AG10803 (cell line): ENCODE data around the gene SUPT7L.
"Not testable (repeated sequence)": the region's sequence is repeated elsewhere in the genome, so short reads cannot be mapped to it uniquely, and the experiment has no call there.

ENCODE experiments used
- DNase-seq: peaks from one replicate; pipeline ENCODE4 v3.0.0; 2010; ENCODE audit warnings: low read depth
- H3K4me3 ChIP-seq: 2 replicates; pipeline ENCODE4 v1.5.1; 2011; ENCODE audit warnings: mild to moderate bottlenecking, low read length, control low read depth
- CTCF ChIP-seq: conservative IDR thresholded peaks from 2 replicates; pipeline ENCODE4 v1.5.1; 2011; ENCODE audit warnings: mild to moderate bottlenecking, low read length, control low read depth, inconsistent platforms

The SUPT7L gene

DNA sequence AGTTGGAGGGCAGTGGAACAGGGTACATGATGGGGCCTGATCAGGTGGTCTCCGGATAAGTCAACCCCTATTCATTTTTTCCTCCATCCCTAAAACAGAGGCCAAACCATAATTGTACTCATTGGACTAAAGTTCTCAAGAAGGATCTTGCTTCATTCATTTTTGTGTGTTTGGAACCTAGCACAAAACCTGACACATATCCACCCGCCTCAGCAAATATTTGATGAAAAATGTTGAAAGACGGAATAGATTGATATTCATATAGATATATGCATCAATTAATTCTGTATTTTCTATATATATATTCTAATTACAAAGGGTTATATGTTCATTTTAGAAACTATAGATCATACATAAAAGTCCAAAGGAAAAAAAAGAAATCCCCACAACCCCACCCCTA lies 22.2 kb upstream of the SUPT7L start:
- no peak for TF ChIP-seq CTCF
- DNase-seq, result no peak
- no peak overlapping the region for H3K4me3 ChIP-seq

DNA sequence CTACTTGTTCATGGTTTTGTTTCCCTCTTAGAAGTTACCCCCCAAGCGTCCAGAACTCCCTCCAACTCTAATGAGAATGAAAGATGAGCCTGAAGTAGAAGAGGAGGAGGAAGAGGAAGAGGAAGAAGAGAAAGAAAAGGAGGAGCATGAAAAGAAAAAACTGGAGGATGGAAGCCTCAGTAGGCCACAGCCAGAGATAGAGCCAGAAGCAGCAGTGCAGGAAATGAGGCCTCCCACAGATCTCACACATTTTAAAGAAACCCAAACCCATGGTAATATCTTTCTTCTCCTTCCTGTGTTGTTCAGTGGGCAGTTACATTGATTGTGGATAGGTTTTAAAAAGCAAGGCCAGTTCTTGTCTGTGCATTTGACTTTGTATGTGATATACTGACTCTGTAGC lies 21.6 kb upstream of the SUPT7L start:
- not testable (repeated sequence) for H3K4me3 ChIP-seq, DNase-seq

DNA sequence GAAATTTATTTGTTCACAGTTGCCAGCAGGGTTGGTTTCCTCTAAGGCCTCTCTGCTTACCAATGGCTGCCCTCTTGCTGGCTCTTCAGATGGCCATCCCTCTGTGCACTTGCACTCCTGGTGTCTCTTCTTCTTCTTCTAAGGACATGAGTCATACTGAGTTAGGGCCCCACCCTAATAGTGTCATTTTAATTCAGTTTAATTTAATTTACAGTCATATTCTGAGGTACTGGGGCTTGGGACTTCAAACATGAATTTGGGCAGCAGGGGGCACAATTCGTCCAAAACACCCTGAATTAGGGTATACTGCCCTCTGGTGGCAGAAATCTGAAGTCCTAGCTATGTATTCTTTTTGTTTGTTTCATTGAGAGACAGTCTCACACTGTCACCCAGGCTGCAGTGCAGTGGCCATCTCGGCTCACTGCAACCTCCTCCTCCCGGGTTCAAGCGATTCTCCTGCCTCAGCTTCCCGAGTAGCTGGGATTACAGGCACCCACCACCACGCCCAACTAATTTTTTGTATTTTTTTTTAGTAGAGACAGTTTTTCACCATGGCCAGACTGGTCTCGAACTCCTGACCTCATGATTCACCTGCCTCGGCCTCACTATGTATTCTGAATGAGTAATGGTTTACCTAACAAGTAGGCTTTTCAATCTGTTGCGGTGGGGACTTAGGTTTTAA lies 20.1 kb upstream of the SUPT7L start:
- H3K4me3 ChIP-seq, result no peak overlapping the region
- DNase-seq, result peak; percentile 85
- TF ChIP-seq CTCF, result peak; percentile 90

- H3K4me3 ChIP-seq, result not testable (repeated sequence)
- peak; percentile 92 for DNase-seq
These were observed 18.9 kb upstream of the SUPT7L start for GRCh38 chr2:27682334-27682771.

- TF ChIP-seq CTCF, result no peak
- no peak overlapping the region for H3K4me3 ChIP-seq
- DNase-seq, result peak; percentile 68
These were observed 18.4 kb upstream of the SUPT7L start for GRCh38 chr2:27681841-27682240.

DNA sequence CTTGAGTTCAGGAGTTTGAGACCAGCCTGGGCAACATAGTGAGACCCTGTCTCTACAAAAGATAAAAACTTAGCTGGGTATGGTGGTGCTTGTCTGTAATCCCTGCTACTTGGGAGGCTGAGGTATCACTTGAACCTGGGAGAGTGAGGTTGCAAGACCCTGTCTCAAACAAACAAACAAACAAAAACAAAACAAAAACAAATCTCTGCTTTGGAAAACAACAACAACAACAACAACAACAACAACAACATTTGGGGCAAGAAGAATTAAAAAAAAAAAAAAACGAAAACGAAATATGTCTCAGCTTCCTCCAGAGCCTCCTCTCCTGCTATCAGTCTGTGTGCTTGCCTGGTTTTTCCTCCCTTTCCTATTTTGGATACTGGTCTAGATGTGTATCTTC lies 17.2 kb upstream of the SUPT7L start:
- no peak for TF ChIP-seq CTCF
- DNase-seq, result no peak
- H3K4me3 ChIP-seq, result no peak overlapping the region

DNA sequence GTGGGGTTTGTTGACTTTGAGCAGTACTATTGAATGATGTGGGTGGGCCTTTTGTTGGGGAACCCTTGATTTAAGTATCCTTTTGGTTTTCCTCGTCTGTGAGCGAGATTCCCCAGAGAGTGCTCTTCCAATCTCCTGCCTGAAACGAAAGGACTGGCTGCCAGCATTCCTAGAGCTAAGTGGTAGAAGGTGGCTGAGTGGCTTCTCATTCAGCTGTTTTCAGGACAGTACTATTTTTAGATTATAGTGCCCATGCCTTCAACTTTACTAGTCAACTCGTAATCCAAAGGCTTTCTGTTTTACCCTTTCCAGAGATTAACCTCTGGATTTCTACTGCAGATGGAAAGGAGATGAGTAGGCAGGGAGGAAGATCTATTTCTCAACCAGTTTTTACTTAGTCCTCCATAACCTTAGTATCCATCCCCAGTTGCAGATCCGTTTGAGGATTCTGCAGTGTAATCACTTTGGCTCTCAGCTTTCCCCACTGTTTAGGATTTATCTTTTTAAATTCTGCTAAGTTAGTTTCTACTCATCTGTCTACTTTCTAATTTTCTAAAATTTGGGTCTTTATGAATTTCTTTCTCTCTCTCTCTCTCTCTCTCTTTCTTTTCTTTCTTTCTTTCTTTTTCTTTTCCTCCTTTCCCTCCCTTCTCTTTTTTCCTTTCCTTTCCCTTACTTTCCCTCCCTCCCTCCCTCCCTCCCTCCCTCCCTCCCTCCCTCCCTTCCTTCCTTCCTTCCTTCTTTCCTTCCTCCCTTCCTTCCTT lies 9.5 kb upstream of the SUPT7L start:
- TF ChIP-seq CTCF, result no peak
- H3K4me3 ChIP-seq, result no peak overlapping the region
- no peak for DNase-seq

DNA sequence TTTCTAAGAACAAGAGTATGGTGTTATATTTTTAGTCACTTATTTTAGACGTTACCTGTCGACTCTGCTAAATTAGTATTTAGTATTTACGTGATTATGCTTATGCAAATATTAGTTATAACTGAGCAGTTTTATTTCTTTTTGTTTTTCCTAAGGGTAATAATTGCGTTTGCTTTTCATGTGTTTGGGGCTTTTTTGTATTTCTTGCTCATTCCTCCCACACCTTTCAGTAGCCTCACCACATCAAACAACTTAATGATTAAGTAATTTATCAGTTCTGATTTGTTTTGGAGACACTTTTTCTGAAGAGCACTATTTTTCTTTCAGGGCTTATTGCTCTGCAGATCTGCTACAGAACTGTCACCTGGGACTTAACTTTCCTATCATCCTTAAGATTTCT lies 7.8 kb upstream of the SUPT7L start:
- no peak overlapping the region for H3K4me3 ChIP-seq
- TF ChIP-seq CTCF, result no peak
- no peak for DNase-seq
